Stimulated activated CD4-positive, alpha-beta T cell treated with anti-CD3 and anti-CD28 coated beads, TNF-alpha, amount 100 ng/mL, for 4 hours (primary cell): ENCODE data around the gene ACOT2.
"Not testable (repeated sequence)": the region's sequence is repeated elsewhere in the genome, so short reads cannot be mapped to it uniquely, and the experiment has no call there.

Experiments
- DNase-seq, 3 experiments: peaks; one replicate each; pipeline ENCODE4 v3.0.0-alpha.2; 2020; ENCODE audit warnings: low read depth in 3 of 3

Gene ACOT2, protein sequence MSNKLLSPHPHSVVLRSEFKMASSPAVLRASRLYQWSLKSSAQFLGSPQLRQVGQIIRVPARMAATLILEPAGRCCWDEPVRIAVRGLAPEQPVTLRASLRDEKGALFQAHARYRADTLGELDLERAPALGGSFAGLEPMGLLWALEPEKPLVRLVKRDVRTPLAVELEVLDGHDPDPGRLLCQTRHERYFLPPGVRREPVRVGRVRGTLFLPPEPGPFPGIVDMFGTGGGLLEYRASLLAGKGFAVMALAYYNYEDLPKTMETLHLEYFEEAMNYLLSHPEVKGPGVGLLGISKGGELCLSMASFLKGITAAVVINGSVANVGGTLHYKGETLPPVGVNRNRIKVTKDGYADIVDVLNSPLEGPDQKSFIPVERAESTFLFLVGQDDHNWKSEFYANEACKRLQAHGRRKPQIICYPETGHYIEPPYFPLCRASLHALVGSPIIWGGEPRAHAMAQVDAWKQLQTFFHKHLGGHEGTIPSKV

DNA sequence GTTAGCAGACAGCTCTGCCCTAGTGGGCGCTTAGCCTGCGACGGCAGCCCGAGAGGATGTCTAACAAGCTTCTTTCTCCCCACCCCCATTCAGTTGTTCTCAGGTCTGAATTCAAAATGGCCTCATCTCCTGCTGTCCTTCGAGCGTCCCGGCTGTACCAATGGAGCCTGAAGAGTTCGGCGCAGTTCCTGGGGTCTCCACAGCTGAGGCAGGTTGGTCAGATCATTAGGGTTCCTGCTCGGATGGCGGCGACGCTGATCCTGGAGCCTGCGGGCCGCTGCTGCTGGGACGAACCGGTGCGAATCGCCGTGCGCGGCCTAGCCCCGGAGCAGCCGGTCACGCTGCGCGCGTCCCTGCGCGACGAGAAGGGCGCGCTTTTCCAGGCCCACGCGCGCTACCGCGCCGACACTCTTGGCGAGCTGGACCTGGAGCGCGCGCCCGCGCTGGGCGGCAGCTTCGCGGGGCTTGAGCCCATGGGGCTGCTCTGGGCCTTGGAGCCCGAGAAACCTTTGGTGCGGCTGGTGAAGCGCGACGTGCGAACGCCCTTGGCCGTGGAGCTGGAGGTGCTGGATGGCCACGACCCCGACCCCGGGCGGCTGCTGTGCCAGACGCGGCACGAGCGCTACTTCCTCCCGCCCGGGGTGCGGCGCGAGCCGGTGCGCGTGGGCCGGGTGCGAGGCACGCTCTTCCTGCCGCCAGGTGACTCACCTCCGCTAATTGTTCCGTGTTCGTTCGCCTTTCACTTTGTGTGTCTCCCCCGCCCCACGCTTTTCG lies at the start of gene ACOT2:
Gene ACOT2, plus strand, starts transcription at position 29 of the 774 bp plus-strand sequence. Its CDS starts 28 bp downstream, at position 57.
- DNase-seq: peak; percentile 75 to 81 (median 81)

DNA sequence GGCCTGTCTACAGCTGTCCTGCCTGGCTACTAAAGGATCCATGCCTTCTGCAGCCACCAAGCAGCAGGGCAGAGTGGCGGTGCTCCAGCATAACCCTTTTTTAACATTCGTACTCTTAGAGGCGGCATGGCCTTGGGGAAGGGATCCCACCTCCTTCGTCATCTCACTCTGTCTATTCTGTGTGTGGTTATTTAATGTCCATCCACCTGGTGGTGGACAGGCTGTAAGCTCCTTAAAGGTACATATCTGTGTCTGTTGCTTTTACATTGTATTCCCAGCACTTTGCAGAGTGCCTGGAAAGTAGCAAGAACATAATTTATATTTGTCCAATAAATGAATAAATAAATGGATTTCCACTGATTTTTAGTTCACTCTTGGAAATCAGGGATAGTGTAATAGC lies 47.8 kb upstream of the ACOT2 start:
- no peak for DNase-seq

DNA sequence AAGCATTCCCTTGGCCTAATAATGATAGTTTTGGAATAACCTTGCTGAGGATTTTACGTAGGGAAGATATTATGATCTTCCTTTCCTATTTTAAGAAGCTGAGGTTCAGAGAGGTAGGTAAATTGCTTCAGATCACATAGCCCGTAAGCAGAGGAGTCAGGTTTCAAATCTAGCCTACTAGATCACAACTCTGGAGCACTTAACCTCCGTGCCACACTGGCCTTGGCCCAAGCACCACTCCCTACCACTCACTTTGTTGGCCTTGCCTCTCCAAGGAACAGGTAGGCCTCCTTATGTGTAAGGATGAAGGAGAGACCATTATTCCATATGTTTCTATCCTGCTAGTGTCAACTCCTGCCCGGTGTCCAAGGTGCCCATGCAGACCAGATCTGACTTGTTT lies 44.5 kb upstream of the ACOT2 start:
- DNase-seq: no peak

DNA sequence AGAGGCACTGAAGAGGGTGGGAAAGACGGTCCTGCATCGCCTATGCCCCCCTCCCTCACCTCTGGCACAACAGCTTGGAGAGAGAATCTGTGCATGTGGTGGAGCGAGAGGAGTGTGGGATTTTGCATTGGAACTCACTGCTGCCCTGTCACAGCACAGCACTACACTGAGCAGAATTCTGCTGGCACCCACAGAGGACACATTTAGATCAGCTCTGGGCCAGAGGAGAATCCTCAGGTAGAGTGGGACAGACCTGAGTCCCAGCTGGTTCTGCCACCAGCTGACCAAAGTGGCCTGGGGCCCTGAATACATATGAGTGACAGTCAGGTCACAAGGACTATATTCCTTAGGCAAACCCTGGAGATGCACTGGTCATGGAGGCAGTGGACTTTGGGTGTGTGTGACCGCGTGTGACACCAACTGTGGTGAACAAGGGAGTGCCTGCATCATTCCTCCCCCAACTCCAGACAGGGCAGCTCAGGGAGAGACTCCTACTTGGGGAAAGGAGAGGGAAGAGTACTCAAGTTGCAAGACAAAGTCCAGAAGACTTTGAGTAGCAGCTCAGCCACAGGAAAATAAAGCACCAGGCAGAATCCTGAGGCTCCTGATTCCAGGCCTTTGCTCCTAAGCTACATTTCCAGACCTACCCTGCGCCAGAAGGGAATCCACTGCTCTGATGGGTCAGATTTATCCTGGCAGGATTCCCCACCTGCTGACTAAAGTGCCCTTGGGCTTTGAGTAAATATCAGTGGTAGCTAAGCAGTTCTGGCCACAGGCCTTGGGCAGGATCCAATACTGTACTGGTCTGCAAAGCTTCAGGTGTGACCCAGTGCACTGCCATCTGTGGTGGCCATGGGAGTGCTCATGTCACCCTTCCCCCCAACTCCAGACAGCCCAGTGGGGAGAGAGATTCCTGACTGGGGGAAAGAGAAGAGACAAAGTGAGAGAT lies 42.7 kb upstream of the ACOT2 start:
- DNase-seq: no peak

DNA sequence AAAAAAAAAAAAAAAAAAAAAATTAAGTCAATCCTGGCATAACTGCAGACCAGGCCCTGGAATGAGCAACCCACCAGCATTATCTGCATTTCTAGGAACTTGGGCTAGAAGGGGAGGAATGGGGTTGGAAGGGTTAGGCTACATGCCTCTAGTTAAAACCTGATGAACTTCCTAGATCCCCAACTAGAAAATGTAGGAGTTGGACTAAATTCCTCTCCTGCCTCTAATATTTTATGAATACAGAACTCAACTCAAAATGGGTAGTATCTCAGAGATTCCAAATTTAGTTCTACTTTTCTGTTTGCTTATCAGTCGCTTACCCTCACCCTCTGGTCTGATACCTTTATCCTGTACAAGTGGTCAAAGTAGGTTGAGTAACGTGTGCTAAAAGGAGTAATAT lies 39.7 kb upstream of the ACOT2 start:
- DNase-seq: not testable (repeated sequence)

DNA sequence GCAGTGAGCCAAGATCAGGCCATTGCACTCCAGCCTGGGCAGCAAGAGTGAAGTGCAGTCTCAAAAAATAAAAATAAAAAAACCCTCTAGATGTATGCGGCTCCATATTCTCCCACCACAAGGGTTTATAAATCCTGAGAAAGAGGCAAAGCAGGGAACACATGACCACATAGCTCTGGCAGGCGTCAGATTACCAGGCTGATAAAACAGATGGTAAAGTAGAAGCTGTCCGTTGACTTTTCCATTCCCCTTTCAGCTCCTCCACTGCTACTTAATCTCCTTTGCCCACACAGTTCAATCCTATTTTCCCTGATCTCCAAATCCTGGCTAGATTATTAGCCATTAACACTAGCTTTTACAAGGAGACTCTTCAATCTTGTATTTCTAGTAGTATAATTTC lies 37.0 kb upstream of the ACOT2 start:
- DNase-seq: not testable (repeated sequence)

DNA sequence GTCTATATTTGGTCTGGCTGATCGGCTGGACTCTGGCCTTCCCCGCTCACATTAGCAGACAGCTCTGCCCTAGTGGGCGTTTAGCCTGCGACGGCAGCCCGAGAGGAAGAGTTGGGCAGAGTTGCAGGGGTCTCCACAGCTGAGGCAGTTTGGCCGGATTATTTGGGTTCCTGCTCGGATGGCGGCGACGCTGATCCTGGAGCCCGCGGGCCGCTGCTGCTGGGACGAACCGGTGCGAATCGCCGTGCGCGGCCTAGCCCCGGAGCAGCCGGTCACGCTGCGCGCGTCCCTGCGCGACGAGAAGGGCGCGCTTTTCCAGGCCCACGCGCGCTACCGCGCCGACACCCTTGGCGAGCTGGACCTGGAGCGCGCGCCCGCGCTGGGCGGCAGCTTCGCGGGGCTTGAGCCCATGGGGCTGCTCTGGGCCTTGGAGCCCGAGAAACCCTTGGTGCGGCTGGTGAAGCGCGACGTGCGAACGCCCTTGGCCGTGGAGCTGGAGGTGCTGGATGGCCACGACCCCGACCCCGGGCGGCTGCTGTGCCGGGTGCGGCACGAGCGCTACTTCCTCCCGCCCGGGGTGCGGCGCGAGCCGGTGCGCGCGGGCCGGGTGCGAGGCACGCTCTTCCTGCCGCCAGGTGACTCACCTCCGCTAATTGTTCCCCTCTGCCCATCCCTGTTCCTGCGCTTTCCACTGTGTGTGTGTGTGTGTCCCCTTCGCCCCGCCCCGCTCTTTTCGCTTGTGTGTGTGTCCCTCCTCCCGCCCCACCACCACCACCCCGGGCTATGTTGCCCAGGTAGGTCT lies 31.6 kb upstream of the ACOT2 start:
- DNase-seq: peak in 2 of 3 experiments; percentile 8 to 18

GRCh38 chr14:73539017-73539416 lies 30.0 kb upstream of the ACOT2 start:
- DNase-seq: peak; percentile 6 to 35 (median 30)

DNA sequence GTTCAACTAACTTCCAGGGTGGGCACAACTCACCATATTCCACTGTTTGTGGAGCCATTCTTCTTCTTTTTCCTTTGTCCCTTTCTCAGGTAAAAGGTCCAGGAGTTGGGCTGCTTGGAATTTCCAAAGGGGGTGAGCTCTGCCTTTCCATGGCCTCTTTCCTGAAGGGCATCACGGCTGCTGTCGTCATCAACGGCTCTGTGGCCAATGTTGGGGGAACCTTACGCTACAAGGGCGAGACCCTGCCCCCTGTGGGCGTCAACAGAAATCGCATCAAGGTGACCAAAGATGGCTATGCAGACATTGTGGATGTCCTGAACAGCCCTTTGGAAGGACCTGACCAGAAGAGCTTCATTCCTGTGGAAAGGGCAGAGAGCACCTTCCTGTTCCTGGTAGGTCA lies 26.1 kb upstream of the ACOT2 start:
- DNase-seq: not testable (repeated sequence)

DNA sequence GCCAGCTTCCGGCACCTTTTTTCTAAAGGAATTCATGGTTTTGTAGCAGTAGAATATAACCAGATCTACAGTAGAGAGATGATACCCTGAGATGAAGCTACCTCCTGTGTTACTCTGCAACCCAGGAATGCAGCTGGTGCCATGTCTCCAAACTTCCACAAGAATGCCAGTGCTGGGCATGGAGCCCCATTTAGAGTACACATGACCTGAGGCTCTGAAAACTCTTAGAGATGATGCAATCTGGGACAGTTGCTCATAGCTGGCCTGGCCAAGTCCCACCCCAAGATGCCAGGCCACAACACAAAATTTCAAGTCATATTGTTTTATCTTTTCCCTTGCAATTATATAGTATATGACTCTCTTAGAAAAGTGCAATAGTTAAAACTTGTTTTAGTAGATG lies 23.7 kb upstream of the ACOT2 start:
- DNase-seq: not testable (repeated sequence)

DNA sequence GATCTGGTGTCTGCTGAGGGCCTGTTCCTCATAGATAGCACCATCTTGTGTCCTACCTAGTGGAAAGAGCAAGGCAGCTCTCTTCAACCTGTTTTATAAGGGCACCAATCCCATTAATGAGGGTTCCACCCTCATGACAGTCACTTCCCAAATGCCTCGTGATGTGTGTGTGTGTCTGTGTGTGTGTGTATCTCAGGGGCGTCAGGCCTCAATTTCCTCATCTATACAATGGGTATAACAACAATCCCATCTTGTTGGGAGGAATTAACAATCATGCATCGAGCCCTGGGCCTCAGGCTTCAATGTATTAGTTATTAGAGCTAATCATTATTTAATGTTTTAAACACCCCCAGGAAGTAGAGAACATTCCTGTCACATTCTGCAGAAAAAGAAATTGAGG lies 19.9 kb upstream of the ACOT2 start:
- DNase-seq: not testable (repeated sequence)

DNA sequence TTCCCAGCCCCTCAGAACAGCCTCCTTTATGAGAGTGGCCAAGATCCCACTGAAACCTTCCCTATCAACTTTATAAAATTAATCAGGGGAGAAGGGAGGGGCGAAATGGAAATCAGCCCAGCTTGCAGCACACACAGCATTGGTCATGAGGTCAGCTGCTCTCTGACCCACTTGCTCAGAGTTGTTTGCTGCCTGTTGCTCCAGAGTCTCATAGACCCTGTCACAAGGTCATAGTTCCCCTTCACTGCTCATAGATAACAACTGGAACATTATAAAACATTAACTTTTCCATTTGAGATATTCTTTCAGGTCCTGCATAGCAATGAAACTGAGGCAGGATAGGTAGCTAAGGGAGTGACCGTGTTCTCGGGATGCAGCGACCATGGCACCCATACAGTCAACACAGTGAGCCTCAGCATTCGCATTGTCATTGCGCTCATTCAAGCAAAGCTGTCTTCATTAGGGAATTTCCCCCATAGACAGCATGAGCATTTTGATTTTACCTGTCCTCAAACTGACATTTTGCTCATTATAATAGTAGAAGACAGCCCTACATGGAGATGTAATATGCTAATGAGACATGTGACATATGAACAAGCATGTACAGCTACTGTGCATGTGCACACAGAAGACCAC lies 19.0 kb upstream of the ACOT2 start:
- DNase-seq: not testable (repeated sequence)

GRCh38 chr14:73553845-73554244 lies 15.2 kb upstream of the ACOT2 start:
- DNase-seq: no peak

DNA sequence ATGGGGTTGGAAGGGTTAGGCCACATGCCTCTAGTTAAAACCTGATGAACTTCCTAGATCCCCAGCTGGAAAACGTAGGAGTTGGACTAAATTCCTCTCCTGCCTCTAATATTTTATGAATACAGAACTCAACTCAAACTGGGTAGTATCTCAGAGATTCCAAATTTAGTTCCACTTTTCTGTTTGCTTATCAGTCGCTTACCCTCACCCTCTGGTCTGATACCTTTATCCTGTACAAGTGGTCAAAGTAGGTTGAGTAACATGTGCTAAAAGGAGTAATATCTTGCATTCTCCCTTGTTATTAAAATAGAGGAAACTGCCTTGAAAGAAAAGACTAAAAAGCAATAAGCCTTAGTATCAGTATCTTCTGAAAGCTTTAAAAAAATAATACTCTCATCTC lies 11.8 kb upstream of the ACOT2 start:
- DNase-seq: not testable (repeated sequence)

DNA sequence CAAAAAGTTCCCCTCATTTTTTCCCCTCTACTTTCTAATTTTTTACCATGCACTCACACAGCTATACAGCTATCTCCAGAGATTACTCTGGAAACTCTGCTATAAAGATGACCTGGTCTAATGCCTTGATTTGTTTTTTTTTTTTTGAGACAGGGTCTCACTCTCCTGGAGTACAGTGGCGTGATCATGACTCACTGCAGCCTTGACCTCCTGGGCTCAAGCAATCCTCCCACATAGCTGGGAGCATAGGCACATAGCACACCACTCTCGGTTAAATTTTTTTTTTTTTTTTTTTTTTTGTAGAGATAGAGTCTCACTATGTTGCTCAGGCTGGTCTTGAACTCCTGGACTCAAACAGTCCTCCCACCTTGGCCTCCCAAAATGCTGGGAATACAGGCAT lies 10.8 kb upstream of the ACOT2 start:
- DNase-seq: not testable (repeated sequence)

DNA sequence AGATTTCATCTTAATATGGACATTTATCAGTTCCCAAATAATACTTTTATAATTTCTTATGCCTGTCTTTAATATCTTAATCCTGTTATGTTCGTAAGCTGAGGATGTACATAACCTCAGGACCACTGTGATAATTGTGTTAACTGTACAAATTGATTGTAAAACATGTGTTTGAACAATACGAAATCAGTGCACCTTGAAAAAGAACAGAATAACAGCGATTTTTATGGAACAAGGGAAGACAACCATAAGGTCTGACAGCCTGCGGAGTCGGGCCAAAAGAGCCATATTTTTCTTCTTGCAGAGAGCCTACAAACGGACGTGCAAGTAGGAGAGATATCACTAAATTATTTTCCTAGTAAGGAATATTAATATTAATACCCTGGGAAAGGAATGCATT lies 6.8 kb upstream of the ACOT2 start:
- not testable (repeated sequence) for DNase-seq

GRCh38 chr14:73562696-73563095 lies 6.3 kb upstream of the ACOT2 start:
- not testable (repeated sequence) for DNase-seq

DNA sequence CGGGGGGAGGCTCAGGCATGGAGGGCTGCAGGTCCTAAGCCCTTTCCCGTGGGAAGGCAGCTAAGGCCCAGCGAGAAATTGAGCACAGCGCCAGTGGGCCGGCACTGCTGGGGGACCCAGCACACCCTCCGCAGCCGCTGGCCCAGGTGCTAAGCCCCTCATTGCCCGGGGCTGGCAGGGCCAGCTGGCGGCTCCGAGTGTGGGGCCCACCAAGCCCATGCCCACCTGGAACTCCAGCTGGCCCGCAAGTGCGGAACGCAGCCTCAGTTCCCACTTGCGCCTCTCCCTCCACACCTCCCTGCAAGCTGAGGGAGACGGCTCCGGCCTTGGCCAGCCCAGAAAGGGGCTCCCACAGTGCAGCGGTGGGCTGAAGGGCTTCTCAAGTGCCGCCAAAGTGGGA lies 2.6 kb upstream of the ACOT2 start:
- not testable (repeated sequence) for DNase-seq

DNA sequence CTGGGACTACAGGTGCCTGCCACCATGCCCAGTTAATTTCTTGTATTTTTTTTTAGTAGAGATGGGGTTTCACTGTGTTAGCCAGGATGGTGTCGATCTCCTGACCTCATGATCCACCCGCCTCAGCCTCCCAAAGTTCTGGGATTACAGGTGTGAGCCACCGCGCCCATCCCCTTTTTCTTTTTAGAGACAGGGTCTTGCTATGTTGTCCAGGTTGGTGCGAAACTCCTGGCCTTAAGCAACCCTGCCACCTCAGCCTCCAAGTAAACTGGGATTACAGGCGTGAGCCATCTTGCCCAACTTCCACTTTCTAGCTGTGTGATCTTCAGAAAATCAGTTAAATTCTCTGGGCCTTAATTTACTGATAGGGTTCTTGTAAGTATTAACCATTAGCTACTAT lies 2.1 kb upstream of the ACOT2 start:
- not testable (repeated sequence) for DNase-seq

DNA sequence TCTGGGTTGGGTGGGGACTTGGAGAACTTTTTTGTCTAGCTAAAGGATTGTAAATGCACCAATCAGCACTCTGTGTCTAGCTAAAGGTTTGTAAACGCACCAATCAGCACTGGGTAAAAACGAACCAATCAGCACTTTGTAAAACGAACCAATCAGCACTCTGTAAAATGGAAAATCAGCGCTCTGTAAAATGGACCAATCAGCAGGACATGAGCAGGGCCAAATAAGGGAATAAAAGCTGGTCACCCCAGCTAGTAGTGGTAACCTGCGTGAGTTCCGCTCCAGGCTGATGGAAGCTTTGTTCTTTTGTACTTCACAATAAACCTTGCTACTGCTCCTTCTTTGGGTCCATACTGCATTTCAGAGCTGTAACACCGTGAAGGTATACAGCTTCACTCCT lies 1.7 kb upstream of the ACOT2 start:
- no peak for DNase-seq
